SHP77 (cell line): ENCODE data around the gene ASB10.

Experiments used
- DNase-seq, 2 experiments: peaks; one replicate each; lab custom pipeline; 2025; lab: John Stamatoyannopoulos, UW

Gene ASB10

DNA sequence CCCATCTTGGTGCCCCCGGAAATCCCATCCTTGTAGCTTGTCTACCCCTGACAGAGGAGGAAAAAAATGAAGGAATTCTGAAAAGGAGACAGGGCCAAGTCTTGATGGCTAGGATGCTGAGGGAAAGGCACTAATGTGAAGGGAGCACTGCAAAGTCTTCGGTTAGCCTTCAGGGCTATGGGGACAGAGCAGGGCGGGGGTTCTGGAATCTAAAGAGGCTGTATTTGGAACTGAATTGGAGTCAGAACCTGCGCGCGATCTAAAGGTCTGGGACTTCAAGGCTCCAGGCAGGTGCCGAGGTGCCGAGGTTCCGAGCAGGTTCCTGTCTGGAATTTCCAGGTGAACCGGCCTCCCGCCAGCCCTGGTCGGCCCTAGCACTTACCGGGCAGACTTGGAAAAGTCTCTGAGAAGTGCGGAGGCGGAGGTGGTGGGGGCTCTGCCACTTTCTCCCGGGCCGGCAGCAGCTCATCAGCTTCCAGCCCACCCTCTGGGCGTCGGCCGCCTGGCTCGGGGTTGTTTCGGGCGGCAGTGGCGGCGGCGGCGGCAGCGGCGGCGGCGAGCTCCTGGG is 20.3 kb downstream of the ASB10 start:
- no peak for DNase-seq

DNA sequence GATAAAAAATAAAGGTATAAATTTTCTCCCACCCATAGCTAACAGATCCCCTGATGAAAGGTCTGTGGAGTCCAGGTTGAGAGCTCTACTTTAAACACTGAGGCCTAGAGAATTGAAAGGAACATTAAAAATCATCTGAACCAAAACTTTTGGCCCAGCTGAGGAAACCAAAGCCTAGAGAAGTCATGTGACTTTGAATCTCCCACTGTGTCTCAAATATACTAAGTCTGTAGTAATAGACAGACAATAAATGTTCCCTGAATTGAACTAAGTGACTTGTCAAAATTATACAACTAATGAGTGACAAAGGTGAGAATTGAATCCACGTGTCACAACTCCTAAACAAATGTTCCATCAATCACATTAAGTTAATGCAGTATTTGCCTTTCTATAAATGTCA is 25.3 kb downstream of the ASB10 start:
- DNase-seq: no peak

DNA sequence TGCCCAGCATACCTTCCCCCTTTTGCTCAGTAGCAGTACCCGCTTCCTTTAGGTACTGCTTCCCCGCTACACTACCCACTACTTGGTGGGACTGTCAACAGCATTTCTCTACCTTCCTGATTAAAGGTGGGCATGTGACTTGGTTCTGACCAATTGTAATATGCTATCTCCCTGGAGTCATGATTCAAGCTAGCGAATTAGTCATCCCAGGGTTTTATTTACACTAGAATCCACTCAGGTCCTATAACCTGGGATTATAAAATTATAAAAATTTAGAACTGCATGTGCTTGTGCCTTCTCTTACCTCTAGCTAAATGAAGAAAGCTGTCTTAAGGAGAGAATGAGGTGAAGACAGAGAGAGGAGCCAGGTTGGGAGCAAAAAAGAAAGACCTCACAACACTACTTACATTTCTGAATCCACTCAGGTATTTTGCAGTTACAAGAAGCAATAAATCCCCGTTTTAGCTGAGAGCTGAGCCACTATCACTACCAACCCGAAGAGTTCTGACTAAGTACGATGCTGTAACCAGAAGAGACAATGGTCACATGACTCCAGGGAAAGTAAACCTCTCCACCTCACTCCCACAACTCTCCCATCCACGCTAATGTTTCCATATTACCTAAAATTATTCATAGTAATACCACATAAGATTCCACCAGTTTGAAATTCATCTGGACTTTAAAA is 29.3 kb downstream of the ASB10 start:
- peak in 1 of 2 experiments; percentile 5 for DNase-seq

DNA sequence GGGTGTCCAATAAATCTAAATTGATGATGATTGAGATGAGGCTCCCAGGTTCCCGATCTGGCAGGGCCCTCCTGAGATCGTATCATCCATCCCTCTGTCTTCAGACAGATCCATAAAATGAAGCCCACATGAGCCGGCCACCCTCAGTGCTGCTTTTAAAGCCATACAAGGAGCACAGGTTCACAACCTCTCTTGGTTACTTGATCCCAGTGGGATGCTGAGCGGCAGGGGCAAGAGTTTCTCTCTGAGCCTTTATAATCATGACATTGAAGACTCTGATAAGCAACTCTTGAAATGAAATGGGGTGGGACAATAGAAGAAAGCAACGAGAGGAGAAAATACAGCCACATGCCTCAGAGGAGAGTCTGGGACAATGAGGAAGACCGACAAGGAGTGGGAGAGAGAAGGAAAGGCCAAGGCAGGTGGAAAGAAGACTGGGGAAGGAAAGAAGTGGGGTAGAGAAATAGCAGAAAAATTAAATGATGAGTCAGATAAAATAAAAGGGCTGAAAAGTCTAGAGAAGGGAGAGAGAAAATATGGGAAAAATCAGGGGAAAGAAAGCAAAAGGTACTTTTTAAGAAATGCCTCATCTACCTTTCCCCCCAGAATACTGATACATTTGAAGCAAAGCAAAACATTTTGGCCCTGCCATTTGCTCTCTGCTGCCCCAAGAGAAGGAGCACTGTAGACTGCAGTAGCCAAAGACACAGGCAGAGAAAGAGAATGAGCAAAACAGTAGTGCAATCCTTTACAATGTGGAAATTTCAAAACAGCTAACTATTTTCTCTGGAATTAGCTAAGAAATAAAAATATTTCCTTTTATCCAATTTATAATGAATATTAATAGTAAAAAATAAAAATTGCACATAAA is 34.2 kb downstream of the ASB10 start:
- no peak for DNase-seq

DNA sequence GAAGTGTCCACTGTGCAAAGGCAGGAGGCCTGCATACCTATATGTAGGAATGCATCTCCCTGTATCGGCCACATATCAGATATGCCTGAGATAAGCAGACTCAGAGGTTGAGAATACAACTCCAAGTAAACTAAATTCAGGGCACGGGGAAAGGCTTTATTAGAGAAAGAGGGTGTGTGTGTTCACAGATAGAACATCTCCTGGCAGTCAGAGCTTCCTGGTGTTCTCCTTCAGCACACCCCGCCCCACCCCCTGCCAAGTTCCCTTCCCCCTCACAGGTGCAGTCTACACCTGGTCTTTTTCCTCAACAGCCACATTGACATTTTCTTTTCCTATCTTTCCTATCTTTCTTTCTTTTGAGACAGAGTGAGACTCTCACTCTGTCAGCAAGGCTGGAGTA is 36.7 kb downstream of the ASB10 start:
- no peak for DNase-seq

DNA sequence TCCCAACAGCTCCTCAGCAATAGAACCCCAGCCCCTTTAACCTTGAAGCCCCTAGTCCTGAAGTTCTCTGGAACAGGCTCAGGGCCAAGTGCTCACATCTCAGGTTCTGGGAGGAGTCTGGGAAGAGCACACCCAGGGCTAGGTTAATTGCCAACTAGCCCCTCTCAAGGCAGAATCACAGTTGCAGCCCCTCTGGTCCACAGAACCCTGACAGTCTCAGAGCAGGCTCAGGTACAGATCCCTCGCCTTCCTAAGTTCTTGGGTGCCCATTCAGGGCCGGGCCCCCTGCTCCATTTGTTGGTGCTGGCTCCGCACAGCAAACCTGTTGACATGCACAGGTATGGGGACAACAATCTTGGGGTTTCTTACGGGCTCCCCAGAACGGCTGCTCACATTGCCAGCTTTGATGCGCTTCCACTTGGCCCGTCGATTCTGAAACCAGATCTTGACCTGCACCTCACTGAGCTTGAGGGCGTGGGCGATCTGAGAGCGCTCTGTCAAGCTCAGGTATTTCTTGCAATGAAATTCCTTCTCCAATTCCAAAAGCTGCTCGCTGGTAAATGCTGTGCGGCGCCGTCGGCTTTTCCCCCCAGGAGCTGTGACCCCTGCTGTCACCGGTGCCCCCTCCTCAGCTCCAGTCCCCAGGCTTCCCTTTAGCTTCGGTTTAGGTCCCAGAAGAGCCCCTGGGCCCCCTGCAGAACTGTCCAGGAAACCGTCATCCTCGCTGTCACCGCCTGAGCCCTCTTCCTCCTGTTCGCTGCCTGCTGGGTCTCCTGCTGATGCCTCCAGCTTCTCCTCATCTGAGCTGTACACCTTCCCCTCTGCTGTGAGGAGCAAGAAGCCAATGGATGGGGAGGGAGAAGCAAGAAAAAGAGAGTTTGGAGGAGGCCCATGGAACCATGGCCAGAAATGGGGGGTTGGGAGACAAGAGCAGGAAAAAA is 38.5 kb downstream of the ASB10 start:
- DNase-seq: no peak

DNA sequence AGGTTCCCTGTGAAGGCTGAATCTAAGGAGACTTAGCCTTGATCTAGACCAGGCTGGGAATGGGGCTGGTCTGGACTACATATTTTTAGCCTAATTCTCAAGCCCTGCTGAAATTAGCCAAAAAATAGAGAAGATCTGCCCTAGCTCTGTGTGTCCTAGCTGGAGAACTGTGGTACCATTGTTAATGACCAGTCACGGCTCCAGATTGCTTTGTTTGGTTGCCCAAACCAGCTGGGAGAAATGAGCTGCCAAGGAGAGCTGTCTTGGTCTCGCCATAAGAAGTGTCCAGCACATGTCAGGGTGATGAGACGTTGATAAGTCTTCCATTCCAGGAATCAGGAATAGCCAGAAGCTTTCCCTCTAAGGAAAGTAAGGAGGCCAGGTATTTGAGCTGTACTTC is 40.3 kb downstream of the ASB10 start:
- DNase-seq: no peak

DNA sequence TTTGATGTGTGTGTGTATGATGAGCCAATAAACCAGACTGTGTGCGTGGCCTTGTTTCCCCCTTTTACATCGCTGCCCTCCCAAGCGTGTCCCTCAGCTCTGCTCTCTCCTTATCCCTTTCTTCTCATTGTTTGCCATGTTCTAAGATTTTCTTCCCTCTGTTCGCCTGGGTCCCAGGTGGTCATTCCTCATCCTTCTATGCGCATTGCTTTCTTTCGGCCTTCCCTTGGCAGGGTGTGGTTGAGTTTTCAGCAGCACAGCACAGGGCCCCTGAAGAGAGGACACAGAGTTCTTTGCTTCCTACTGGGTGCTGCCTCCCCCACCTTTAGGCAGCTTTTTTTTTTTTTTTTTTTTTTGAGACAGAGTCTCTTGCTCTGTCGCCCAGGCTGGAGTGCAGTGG is 42.7 kb downstream of the ASB10 start:
- DNase-seq: no peak

DNA sequence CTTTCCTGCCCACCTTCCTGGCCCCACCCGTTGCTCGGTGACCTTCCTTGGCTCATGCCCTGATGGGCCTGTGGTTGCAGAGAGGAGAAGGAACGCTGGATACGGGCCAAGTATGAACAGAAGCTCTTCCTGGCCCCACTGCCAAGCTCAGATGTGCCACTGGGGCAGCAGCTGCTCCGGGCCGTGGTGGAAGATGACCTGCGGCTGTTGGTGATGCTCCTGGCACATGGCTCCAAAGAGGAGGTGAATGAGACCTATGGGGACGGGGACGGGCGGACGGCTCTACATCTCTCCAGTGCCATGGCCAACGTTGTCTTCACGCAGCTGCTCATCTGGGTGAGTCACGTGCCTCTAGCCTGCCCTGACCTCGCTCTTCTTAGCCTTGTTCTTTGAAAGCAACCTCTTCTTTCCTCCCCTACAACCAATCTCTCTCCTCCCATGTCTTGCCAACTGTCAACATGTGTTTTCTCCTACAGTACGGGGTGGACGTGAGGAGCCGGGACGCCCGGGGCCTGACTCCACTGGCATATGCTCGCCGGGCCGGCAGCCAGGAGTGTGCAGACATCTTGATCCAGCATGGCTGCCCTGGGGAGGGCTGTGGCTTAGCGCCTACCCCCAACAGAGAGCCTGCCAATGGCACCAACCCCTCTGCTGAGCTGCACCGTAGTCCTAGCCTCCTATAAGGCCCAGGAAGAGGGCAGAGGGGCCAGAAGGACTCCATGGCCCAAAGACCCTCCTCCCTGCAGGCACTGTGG is 43.6 kb downstream of the ASB10 start:
- no peak for DNase-seq

DNA sequence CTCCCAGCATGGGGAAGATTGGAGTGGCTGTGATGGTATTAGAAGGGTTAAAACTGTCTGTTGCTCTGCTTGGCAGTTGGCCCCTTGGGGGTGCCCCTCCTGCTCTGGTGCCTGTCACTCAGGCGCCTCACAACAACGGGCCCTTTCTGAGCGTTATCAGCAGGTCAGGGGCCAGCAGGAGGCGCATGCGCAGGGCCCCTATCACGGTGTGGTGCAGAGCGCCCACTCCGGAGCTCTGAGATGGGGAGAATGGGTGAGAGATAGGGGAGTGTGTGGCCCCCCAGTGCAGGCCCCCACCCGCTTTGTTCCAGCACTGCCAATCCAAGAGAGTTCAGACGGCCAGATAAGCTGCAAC is 44.4 kb downstream of the ASB10 start:
- no peak for DNase-seq

DNA sequence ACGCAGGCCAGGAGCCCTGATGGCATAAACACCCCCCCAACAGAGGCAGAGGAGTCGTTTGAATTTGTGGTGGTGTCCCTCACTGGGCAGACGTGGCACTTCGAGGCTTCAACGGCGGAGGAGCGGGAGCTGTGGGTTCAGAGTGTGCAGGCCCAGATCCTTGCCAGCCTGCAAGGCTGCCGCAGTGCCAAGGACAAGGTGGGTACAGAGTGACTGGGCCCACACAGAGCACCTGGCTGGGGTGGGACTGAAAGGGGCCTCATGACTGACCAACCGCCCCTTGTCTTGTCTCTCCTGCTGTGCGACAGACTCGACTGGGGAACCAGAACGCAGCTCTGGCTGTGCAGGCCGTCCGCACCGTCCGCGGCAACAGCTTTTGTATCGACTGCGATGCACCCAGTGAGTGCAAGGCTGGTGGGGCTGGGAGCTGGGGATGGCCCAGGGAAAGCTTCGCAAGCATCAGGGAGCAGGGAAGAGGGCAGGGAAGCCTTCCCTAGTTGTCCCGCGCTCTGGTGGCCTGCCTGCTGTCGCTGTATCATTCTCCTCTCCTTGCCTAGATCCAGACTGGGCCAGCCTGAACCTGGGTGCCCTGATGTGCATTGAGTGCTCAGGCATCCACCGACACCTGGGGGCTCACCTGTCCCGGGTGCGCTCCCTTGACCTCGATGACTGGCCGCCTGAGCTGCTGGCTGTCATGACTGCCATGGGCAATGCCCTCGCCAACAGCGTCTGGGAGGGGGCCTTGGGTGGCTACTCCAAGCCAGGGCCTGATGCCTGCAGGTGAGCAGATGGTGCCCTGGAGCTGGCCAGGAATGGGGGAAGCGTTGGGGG is 45.0 kb downstream of the ASB10 start:
- DNase-seq: no peak

DNA sequence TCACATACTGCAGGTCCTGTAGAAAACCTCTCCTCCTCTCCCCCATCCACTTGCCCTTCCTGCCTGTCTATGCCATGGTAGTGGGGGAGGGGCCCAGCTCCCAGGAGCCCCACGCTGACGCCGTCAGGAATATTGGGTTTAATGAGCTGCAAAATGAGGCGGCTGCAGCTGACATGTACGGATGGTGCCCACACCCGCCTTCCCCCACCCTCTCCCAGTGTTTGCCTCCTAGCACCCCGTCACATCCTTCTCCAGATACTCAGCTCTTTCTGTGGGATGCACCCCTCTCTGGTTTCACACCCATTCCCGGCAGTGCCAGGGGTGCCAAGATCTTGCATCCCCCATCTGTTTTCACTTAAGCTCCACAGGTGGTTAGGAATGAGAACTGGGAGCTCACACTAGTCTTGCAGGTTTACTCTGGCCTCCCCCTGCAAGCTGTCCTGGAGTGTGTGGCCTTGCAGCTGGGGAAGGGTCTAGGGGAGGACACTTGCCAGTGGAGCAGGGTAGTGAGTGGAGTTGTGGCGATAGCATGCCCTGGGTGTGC is 45.7 kb downstream of the ASB10 start:
- DNase-seq: no peak

DNA sequence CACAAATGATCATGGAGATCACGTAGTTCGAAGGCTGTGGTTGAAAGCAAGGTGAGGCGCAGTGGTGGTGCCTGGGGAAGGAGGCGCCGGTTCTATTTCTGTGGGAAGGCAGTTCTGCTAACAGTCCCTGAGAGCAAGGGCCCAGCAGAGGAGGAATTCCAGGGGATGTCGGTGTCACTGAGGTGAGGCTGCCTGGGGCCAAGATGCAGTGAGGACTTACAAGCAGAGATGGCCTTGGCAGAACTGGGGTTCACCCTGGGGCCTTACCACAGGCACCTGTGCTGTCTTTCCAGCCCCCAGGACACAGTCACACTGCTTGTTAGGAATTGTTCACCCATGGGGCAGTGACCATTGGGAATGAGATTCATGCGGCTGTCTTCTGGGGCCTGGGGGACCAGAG is 46.2 kb downstream of the ASB10 start:
- DNase-seq: no peak

DNA sequence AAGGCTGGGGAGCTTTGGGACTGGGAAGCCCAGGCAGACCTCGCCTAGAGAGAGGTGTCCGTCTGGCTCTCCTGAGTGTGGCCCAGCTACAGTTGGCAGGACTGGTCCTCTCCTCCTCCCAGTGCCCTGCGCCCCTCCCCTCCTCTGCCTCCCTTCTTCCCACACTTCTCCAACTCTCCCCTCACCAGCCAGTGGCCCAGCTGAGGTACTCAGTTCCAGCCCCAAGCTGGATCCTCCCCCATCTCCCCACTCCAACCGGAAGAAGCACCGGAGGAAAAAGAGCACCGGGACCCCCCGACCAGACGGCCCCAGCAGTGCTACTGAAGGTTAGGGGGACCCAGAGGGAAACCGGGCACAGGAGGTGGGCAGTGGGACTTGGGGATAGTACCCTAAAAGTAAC is 47.3 kb downstream of the ASB10 start:
- no peak for DNase-seq

DNA sequence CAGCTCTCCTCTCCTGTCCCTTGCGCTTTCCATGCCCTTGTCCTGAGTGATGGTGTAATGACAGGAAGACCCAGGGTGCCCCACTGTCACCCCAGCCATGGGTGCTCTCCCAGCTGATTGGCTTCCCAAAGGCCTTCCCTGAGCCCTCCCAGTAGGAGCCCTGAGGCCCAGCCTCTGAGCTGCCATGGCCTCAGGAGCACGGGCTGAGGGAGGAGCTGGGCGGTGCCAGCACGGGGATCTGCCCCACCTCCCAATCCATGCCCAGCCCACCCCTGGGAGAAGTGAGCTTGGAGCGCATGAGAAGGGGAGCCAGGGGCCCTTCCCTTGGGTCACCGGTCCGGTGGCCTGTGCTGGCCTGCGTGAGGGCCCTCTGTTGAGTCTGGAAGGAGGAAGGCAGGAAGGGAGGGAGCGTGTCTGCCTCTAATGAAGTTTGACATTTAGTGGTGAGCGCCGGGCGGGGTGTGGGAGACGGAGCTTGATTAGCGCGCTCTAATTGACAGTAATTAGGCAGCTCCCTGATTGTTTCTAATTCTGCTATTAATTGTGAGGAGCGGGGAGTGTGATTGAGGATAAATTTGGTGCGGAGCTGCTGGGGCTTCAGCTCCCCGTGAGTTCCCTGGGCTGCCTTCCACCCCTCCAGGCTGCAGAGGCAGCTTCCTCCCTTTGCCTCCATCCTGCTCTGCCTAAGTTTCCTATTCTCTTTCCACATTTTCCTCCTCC is 47.8 kb downstream of the ASB10 start:
- no peak for DNase-seq

DNA sequence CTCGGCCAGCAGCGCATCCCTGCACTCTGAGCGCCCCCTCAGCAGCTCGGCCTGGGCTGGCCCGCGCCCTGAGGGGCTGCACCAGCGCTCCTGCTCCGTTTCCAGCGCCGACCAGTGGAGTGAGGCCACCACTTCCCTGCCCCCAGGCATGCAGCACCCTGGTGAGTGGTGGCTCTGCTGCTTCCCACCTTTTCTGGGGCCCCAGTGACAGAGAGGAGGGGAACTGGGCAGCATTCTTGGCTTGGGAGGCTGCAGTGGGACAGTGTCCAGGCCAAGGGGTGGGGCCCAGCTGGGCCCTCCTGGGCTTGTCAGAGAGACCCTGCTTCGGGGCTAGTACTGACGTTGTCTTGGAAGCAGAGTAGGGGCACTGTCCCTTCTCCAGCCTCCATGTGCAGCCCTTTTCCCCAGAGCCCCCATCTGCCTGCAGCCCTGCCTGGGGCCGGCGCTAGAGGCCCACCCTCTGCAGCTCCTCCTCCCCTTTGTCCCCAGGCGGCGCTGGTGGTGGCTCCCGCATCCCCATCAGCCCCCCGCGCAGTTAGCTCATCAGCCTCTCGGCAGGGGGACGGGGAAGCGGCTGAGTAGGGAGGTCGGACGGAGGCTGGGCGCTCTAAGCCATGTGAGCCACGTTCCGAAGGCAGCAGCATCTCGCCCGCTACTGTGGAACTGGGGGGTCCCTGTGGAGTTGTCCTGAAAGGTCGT is 48.7 kb downstream of the ASB10 start:
- DNase-seq: no peak

DNA sequence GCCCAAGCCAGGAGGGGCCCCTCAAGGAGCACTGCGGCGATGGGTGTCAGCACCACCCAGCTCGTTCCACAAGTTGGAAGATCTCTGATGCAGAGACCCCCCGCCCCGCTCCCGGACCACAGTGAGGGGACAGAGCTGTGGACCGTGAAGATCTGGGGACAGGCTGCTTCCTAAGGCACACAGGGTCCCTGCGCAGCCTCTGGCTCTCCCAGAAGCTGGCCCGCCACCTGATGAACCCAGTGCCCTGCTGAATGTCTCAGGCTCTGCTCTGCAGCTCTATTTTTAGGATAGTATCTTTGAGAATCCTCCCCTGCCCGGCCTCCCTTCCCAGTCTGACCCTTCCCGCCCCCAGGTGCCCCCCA is 49.3 kb downstream of the ASB10 start:
- DNase-seq: no peak

DNA sequence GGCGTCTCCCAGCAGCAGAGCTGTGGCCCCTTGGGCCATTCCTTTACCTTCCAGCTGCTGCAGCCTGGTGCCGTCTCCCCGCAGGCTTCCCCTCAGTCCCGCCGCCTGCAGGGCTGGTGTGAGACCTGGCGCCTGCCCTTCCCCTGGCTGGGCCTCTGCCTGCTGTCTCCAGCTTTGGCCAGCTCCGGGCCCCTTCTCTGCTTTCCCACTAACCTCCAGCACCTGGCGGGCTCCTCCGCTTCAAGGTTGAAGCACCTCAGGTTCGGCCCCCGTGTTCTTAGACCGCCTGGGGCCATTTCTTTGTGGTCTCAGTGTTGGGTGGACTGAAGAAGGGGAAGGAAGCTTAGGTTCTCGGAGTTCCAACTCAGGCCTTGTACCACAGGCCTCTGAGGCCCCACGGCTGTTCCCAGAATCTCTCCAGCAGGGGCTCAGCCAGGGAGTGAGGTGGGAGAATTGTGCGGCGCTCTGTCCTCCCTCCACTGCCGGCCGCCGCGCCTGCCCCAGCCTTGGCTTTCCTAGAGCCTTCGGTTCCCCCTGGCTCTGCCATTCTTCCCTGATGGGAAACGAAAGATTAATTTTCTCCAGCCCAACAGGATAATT is 49.9 kb downstream of the ASB10 start:
- DNase-seq: no peak
